Activated gamma-delta T cell treated with Interleukin-2 at 50 U/mL for 16 hours (primary cell): ENCODE results near the gene ALDH1L1.

ENCODE experiments used
- DNase-seq: peaks from one replicate; pipeline ENCODE4 v3.0.0-alpha.2; 2020

Gene ALDH1L1

GRCh38 chr3:126191246-126191645 lies 10.9 kb upstream of the ALDH1L1 start:
- DNase-seq: no peak

- no peak for DNase-seq
Measured at GRCh38 chr3:126187920-126188319, 7.5 kb upstream of the ALDH1L1 start.

GRCh38 chr3:126186749-126187148 lies 6.4 kb upstream of the ALDH1L1 start:
- DNase-seq: no peak

GRCh38 chr3:126186271-126186670 lies 5.9 kb upstream of the ALDH1L1 start:
- no peak for DNase-seq

GRCh38 chr3:126184465-126185000 lies 4.1 kb upstream of the ALDH1L1 start:
- no peak for DNase-seq

- DNase-seq: no peak
Measured at GRCh38 chr3:126181398-126181725, 976 bp upstream of the ALDH1L1 start.

- no peak for DNase-seq
Measured at GRCh38 chr3:126179825-126180476, 435 bp downstream of the ALDH1L1 start.

GRCh38 chr3:126170073-126170777 lies 10.2 kb downstream of the ALDH1L1 start:
- no peak for DNase-seq

- DNase-seq: no peak
Measured at GRCh38 chr3:126167566-126167965, 12.8 kb downstream of the ALDH1L1 start.

GRCh38 chr3:126166009-126166408 lies 14.4 kb downstream of the ALDH1L1 start:
- DNase-seq: no peak

GRCh38 chr3:126161309-126161708 lies 19.1 kb downstream of the ALDH1L1 start:
- no peak for DNase-seq

GRCh38 chr3:126160243-126161210 lies 19.9 kb downstream of the ALDH1L1 start:
- no peak for DNase-seq

- no peak for DNase-seq
Measured at GRCh38 chr3:126159476-126159875, 20.9 kb downstream of the ALDH1L1 start.

GRCh38 chr3:126158912-126159454 lies 21.4 kb downstream of the ALDH1L1 start:
- DNase-seq: no peak

- no peak for DNase-seq
Measured at GRCh38 chr3:126158016-126158911, 22.1 kb downstream of the ALDH1L1 start.

- no peak for DNase-seq
Measured at GRCh38 chr3:126157083-126157768, 23.2 kb downstream of the ALDH1L1 start.

GRCh38 chr3:126156468-126156867 lies 23.9 kb downstream of the ALDH1L1 start:
- DNase-seq: no peak

GRCh38 chr3:126155819-126156218 lies 24.6 kb downstream of the ALDH1L1 start:
- DNase-seq: no peak

- no peak for DNase-seq
Measured at GRCh38 chr3:126155280-126155640, 25.1 kb downstream of the ALDH1L1 start.

- no peak for DNase-seq
Measured at GRCh38 chr3:126154391-126155279, 25.8 kb downstream of the ALDH1L1 start.
